ENCODE data around the gene GPR153.
A peak's percentile ranks its signal among the peaks of the same experiment; 100 is the strongest.

The GPR153 gene

GRCh38 chr1:6197746-6198427, 63.0 kb downstream of the GPR153 start:
- H3K9ac ChIP-seq (ENCODE audit: low read length) = peak overlapping the region; percentile 96
- H3K9me3 ChIP-seq (ENCODE audit: insufficient read depth, low read length) = no peaks in the 10 kb centered on the region
- H4K20me1 ChIP-seq (ENCODE audit: insufficient read depth, low read length) = peaks cover 10% of the 10 kb centered on the region; the same call in 1 of the 2 replicates
- H2AFZ ChIP-seq (ENCODE audit: low read depth, low read length) = no peak overlapping the region
- H3K4me3 ChIP-seq (ENCODE audit: low read length) = peak overlapping the region; percentile 100
- H3K27me3 ChIP-seq (ENCODE audit: low read depth, low read length) = no peaks in the 10 kb centered on the region
- peak overlapping the region; percentile 68 for H3K27ac ChIP-seq (ENCODE audit: low read length)
- TF ChIP-seq, protein P1, sequence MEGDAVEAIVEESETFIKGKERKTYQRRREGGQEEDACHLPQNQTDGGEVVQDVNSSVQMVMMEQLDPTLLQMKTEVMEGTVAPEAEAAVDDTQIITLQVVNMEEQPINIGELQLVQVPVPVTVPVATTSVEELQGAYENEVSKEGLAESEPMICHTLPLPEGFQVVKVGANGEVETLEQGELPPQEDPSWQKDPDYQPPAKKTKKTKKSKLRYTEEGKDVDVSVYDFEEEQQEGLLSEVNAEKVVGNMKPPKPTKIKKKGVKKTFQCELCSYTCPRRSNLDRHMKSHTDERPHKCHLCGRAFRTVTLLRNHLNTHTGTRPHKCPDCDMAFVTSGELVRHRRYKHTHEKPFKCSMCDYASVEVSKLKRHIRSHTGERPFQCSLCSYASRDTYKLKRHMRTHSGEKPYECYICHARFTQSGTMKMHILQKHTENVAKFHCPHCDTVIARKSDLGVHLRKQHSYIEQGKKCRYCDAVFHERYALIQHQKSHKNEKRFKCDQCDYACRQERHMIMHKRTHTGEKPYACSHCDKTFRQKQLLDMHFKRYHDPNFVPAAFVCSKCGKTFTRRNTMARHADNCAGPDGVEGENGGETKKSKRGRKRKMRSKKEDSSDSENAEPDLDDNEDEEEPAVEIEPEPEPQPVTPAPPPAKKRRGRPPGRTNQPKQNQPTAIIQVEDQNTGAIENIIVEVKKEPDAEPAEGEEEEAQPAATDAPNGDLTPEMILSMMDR (IDR thresholded peaks at IDR 0.05; ENCODE audit: low read depth, low read length) = no peak
- no peak for TF ChIP-seq EZH2phosphoT487 (IDR thresholded peaks at IDR 0.05; ENCODE audit: low read depth)
- H3K4me1 ChIP-seq (ENCODE audit: low read length) = peaks cover 20% of the 10 kb centered on the region
- H3K79me2 ChIP-seq (ENCODE audit: low read length) = peaks cover 67% of the 10 kb centered on the region
- peak overlapping the region; percentile 96 for H3K4me2 ChIP-seq (ENCODE audit: low read length)
- peaks cover 26% of the 10 kb centered on the region for H3K36me3 ChIP-seq (replicated peaks; ENCODE audit: low read depth, low read length)

All from OCI-LY3 (cell line).